Endothelial cell of umbilical vein (primary cell): ENCODE results near the gene RPS8. TPM values are rescaled to one million over a fixed set of nuclear protein-coding genes. Genes with fewer than 3 reads are reported as not detected.

ENCODE experiments used
- BruUV-seq: library from RNA; stranded (reverse); fragments of 400-500 nt; replicated peaks from 2 replicates; lab custom pipeline; 2021; lab: Mats Ljungman, UMichigan
- CTCF ChIA-PET: fragments of 300-600, 350-600 bp; sonication (Branson Sonifier 250); formaldehyde crosslinking; loops from one replicate; lab custom pipeline; 2021; ENCODE audit warnings: antibody characterized with exemption, inconsistent platforms; lab: Charles Lee
- POLR2A ChIA-PET: fragments of 300-600, 350-600 bp; sonication (Branson Sonifier 250); formaldehyde crosslinking; loops from one replicate; lab custom pipeline; 2021; ENCODE audit warnings: antibody characterized with exemption, inconsistent platforms; lab: Charles Lee
- DNase-seq: peaks from one replicate; pipeline ENCODE4 v3.0.0-alpha.2; 2011; ENCODE audit warnings: low read depth, low spot score
- FAIRE-seq: peaks from 2 replicates; lab custom pipeline; 2011; peaks lifted over from hg19 to GRCh38; lab: Jason Lieb, UNC
- H2AFZ ChIP-seq: 2 replicates; pipeline ENCODE4 v1.6.0; 2012; ENCODE audit warnings: low read depth, low read length, control low read depth, inconsistent platforms
- H3K27ac ChIP-seq: 2 replicates; pipeline ENCODE4 v1.5.1; 2011; ENCODE audit warnings: low read depth, mild to moderate bottlenecking, control low read depth, low read length, moderate library complexity; ENCODE audit not compliant: insufficient read depth
- H3K27me3 ChIP-seq, 2 experiments: 2 replicates each; pipeline versions ENCODE4 v1.6.0 to v1.6.1; 2011; ENCODE audit warnings: low read length in 2 of 2, mixed read lengths in 1 of 2; ENCODE audit not compliant: control insufficient read depth in 2 of 2, insufficient read depth in 2 of 2
- H3K36me3 ChIP-seq, 2 experiments: 2 replicates in 1 of 2; 3 replicates in 1 of 2; pipeline ENCODE4 v1.5.1; 2011; ENCODE audit warnings: low read length in 2 of 2, mild to moderate bottlenecking in 1 of 2, moderate library complexity in 1 of 2; ENCODE audit not compliant: control insufficient read depth in 2 of 2, insufficient read depth in 2 of 2; ENCODE audit errors: extremely low read depth in 1 of 2
- H3K4me1 ChIP-seq: 3 replicates; pipeline ENCODE4 v1.5.1; 2011; ENCODE audit warnings: mild to moderate bottlenecking, low read length; ENCODE audit not compliant: control insufficient read depth, insufficient read depth; ENCODE audit errors: extremely low read depth
- H3K4me2 ChIP-seq: 2 replicates; pipeline ENCODE4 v1.6.1; 2011; ENCODE audit warnings: low read length, control low read depth, mixed read lengths; ENCODE audit not compliant: insufficient read depth
- H3K4me3 ChIP-seq, 3 experiments: fragments of 200-600 bp in 1 of 3; sonication (generic), shearing (Covaris generic) in 1 of 3; replicated peaks in 1 of 3; 2 replicates each; pipeline ENCODE4 v1.5.1; 2011 to 2016; ENCODE audit warnings: control low read depth in 3 of 3, low read length in 3 of 3, mild to moderate bottlenecking in 2 of 3, inconsistent platforms in 1 of 3, low read depth in 1 of 3, moderate library complexity in 1 of 3; ENCODE audit not compliant: insufficient read depth in 1 of 3
- H3K79me2 ChIP-seq: 2 replicates; pipeline ENCODE4 v1.6.0; 2012; ENCODE audit warnings: low read length, inconsistent platforms; ENCODE audit not compliant: control insufficient read depth, insufficient read depth
- H3K9ac ChIP-seq: replicated peaks from 2 replicates; pipeline ENCODE3; 2011; ENCODE audit warnings: low read length, control low read depth; ENCODE audit not compliant: insufficient read depth; ENCODE audit errors: extremely low read depth
- H3K9me1 ChIP-seq: replicated peaks from 3 replicates; pipeline ENCODE4 v1.6.0; 2011; ENCODE audit warnings: mild to moderate bottlenecking, low read length; ENCODE audit not compliant: control insufficient read depth, insufficient read depth; ENCODE audit errors: extremely low read depth
- H3K9me3 ChIP-seq: replicated peaks from 2 replicates; pipeline ENCODE4 v1.5.1; 2012; ENCODE audit warnings: low read length, inconsistent platforms; ENCODE audit not compliant: control insufficient read depth, insufficient read depth
- H4K20me1 ChIP-seq: replicated peaks from 2 replicates; pipeline ENCODE3; 2011; ENCODE audit warnings: mild to moderate bottlenecking, low read length; ENCODE audit not compliant: control insufficient read depth, insufficient read depth; ENCODE audit errors: extremely low read depth
- EZH2 ChIP-seq: IDR thresholded peaks from 2 replicates; pipeline ENCODE4 v1.6.1; 2012; ENCODE audit warnings: borderline replicate concordance, low read depth, mild to moderate bottlenecking, moderate library complexity, low read length, inconsistent platforms; ENCODE audit not compliant: severe bottlenecking
- FOS ChIP-seq: IDR thresholded peaks from 2 replicates; pipeline ENCODE4 v1.6.1; 2011; ENCODE audit warnings: mild to moderate bottlenecking, low read length, moderate library complexity, borderline replicate concordance; ENCODE audit not compliant: insufficient read depth
- GATA2 ChIP-seq: IDR thresholded peaks from 2 replicates; pipeline ENCODE4 v1.7.0; 2011; ENCODE audit warnings: low read depth, mild to moderate bottlenecking, moderate library complexity, mixed read lengths, low read length; ENCODE audit not compliant: insufficient read length, insufficient read depth
- JUN ChIP-seq: IDR thresholded peaks from 2 replicates; pipeline ENCODE4 v1.6.1; 2011; ENCODE audit warnings: borderline replicate concordance, low read depth; ENCODE audit not compliant: insufficient read length, insufficient read depth
- MAX ChIP-seq: IDR thresholded peaks from 2 replicates; pipeline ENCODE4 v1.6.1; 2011; ENCODE audit not compliant: insufficient read depth, insufficient read length
- MYC ChIP-seq: IDR thresholded peaks from one replicate; pipeline ENCODE4 v1.6.1; 2011; ENCODE audit warnings: mild to moderate bottlenecking, low read depth, low read length
- POLR2A ChIP-seq: IDR thresholded peaks from 2 replicates; pipeline ENCODE4 v1.6.1; 2012; ENCODE audit warnings: low read depth, mild to moderate bottlenecking, control low read depth, low read length
- POLR2AphosphoS5 ChIP-seq: IDR thresholded peaks from 2 replicates; pipeline ENCODE4 v1.6.1; 2012; ENCODE audit warnings: low read depth, mild to moderate bottlenecking, control low read depth, low read length, moderate library complexity; ENCODE audit not compliant: insufficient read depth
- dilution Hi-C: fragments of 300-500 bp; cut with MboI; formaldehyde crosslinking; loops from one replicate; pipeline ENCODE4 v1.15.0; 2019; ENCODE audit warnings: low sequenced_read_pairs; ENCODE audit not compliant: extremely low pct_ligation_motif_present
- intact Hi-C: fragments of 100-400 bp; cut with micrococcal nuclease; formaldehyde crosslinking; loops from one replicate; pipeline ENCODE4 v1.10.0; 2022
- polyA plus RNA-seq, 4 experiments: library from polyadenylated mRNA; depleted of rRNA in 3 of 4; stranded (reverse) in 3 of 4; unstranded in 1 of 4; fragments of >200 nt; gene quantifications; 2 replicates each; pipeline versions ENCODE4 v1.2.1 to v1.2.3, GENCODE V29; 2011 to 2012; ENCODE audit warnings: missing spikeins in 1 of 4
- total RNA-seq: library from RNA; stranded (reverse); gene quantifications from 2 replicates; pipeline ENCODE4 v1.2.3, GENCODE V29; 2021
- TF ChIP-seq, protein P1 (sequence below), 2 donors: IDR thresholded peaks; 1 replicate in 1 of 2; 2 replicates in 1 of 2; pipeline ENCODE4 v1.5.1; 2011; ENCODE audit warnings: low read length in 2 of 2, mild to moderate bottlenecking in 2 of 2, moderate library complexity in 2 of 2, control low read depth in 1 of 2, inconsistent platforms in 1 of 2, low read depth in 1 of 2; ENCODE audit not compliant: insufficient read depth in 1 of 2; ENCODE audit errors: extremely low read depth in 1 of 2

The RPS8 gene
- total and polyA plus RNA-seq, 2 donors (not counting 3 experiments of a cell fraction or from before 2014, with no cell fraction given): 1,842 to 2,306 TPM

- POLR2A ChIA-PET: no interaction called here
- peak; percentile 85 for FAIRE-seq
- H3K9me3 ChIP-seq: no peaks in the 10 kb centered on the region
- peak overlapping the region; percentile 70 for H2AFZ ChIP-seq
- no peak overlapping the region for H3K27ac ChIP-seq
- peaks cover 10% of the 10 kb centered on the region for H3K4me1 ChIP-seq
- CTCF ChIA-PET: interaction anchor here (0.7 to 1.9 kb wide), 7 partner anchors 11 to 224 kb away, joined by 3 to 8 read pairs (median 5); partner anchors contain the start of genes BTBD19, DYNLT4, RNU5D-1 and RPS8
- H3K4me3 ChIP-seq: peak overlapping the region in 2 of 3 experiments; percentile 12 to 17
- dilution Hi-C loops (no loop called here), intact Hi-C loops (loop anchor here (1.0 kb wide), 2 partner anchors 33 to 226 kb away; partner anchors contain the start of gene UROD)
- H3K4me2 ChIP-seq: peak overlapping the region; percentile 43
- no peaks in the 10 kb centered on the region for H3K9me1 ChIP-seq
- H3K36me3 ChIP-seq: no peaks in the 10 kb centered on the region
- no peaks in the 10 kb centered on the region for H4K20me1 ChIP-seq
- no peaks in the 10 kb centered on the region for H3K27me3 ChIP-seq
- TF ChIP-seq POLR2A: no peak
- TF ChIP-seq MYC: no peak
- no peak for TF ChIP-seq JUN
- no peak for TF ChIP-seq EZH2
- TF ChIP-seq, protein P1, sequence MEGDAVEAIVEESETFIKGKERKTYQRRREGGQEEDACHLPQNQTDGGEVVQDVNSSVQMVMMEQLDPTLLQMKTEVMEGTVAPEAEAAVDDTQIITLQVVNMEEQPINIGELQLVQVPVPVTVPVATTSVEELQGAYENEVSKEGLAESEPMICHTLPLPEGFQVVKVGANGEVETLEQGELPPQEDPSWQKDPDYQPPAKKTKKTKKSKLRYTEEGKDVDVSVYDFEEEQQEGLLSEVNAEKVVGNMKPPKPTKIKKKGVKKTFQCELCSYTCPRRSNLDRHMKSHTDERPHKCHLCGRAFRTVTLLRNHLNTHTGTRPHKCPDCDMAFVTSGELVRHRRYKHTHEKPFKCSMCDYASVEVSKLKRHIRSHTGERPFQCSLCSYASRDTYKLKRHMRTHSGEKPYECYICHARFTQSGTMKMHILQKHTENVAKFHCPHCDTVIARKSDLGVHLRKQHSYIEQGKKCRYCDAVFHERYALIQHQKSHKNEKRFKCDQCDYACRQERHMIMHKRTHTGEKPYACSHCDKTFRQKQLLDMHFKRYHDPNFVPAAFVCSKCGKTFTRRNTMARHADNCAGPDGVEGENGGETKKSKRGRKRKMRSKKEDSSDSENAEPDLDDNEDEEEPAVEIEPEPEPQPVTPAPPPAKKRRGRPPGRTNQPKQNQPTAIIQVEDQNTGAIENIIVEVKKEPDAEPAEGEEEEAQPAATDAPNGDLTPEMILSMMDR (IDR thresholded peaks at IDR 0.05; ENCODE audit: extremely low read depth in 1 of 2, insufficient read depth in 1 of 2, low read depth in 1 of 2, low read length in 2 of 2): peak; percentile 98 to 99
- peak; percentile 8 for TF ChIP-seq POLR2AphosphoS5
- TF ChIP-seq FOS: no peak
- TF ChIP-seq GATA2: no peak
- TF ChIP-seq MAX: peak; percentile 73
- H3K79me2 ChIP-seq: no peaks in the 10 kb centered on the region
- BruUV-seq: no TSS peak
- peak; percentile 69 for DNase-seq
- H3K9ac ChIP-seq: peak overlapping the region; percentile 19
Observed at GRCh38 chr1:44786138-44786840, 10.9 kb downstream of the RPS8 start.
